HG03439 (cell line): ENCODE measurements around the gene SLC2A11.
"Not testable (repeated sequence)": the region's sequence is repeated elsewhere in the genome, so short reads cannot be mapped to it uniquely, and the experiment has no call there.

ENCODE experiments used
- ATAC-seq: cut with Tn5 transposase; IDR thresholded peaks from one replicate; pipeline ENCODE4 v1.9.1; 2021; ENCODE audit warnings: mild to moderate bottlenecking, moderate library complexity; ENCODE audit not compliant: unreplicated experiment

SLC2A11 gene

GRCh38 chr22:23845265-23846080 lies 12.2 kb upstream of the SLC2A11 start:
- no peak for ATAC-seq

GRCh38 chr22:23846081-23846469 lies 11.6 kb upstream of the SLC2A11 start:
- ATAC-seq = no peak

- ATAC-seq = no peak
Observed at GRCh38 chr22:23847310-23847920, 10.3 kb upstream of the SLC2A11 start.

- no peak for ATAC-seq
Observed at GRCh38 chr22:23847991-23848864, 9.4 kb upstream of the SLC2A11 start.

GRCh38 chr22:23849009-23850006 lies 8.4 kb upstream of the SLC2A11 start:
- ATAC-seq = no peak

- no peak for ATAC-seq
Observed at GRCh38 chr22:23850136-23850611, 7.5 kb upstream of the SLC2A11 start.

GRCh38 chr22:23856721-23857605 lies 712 bp upstream of the SLC2A11 start:
- peak; percentile 49 for ATAC-seq

- no peak for ATAC-seq
Observed at GRCh38 chr22:23858484-23858815, 775 bp downstream of the SLC2A11 start.

- no peak for ATAC-seq
Observed at GRCh38 chr22:23859201-23859600, 1.5 kb downstream of the SLC2A11 start.

GRCh38 chr22:23860187-23860586 lies 2.5 kb downstream of the SLC2A11 start:
- ATAC-seq = not testable (repeated sequence)

GRCh38 chr22:23862103-23862502 lies 4.4 kb downstream of the SLC2A11 start:
- no peak for ATAC-seq

- ATAC-seq = not testable (repeated sequence)
Observed at GRCh38 chr22:23864499-23865154, 7.0 kb downstream of the SLC2A11 start.

- ATAC-seq = no peak
Observed at GRCh38 chr22:23868580-23868979, 10.9 kb downstream of the SLC2A11 start.

- ATAC-seq = no peak
Observed at GRCh38 chr22:23874871-23875270, 17.2 kb downstream of the SLC2A11 start.

GRCh38 chr22:23875801-23876200 lies 18.1 kb downstream of the SLC2A11 start:
- no peak for ATAC-seq

- no peak for ATAC-seq
Observed at GRCh38 chr22:23877566-23877965, 19.9 kb downstream of the SLC2A11 start.

GRCh38 chr22:23878219-23878618 lies 20.5 kb downstream of the SLC2A11 start:
- no peak for ATAC-seq

GRCh38 chr22:23882370-23882769 lies 24.7 kb downstream of the SLC2A11 start:
- no peak for ATAC-seq

GRCh38 chr22:23883658-23884057 lies 26.0 kb downstream of the SLC2A11 start:
- no peak for ATAC-seq
